Stimulated activated CD4-positive, alpha-beta T cell treated with anti-CD3 and anti-CD28 coated beads, Interleukin-1b, Interleukin-23, amount 100 ng/mL, for 24 hours (primary cell): ENCODE data around the gene P4HA2.

ENCODE experiments used
- DNase-seq, 4 experiments: peaks; one replicate each; pipeline ENCODE4 v3.0.0-alpha.2; 2020; ENCODE audit warnings: low read depth in 4 of 4, low spot score in 1 of 4

The P4HA2 gene

GRCh38 chr5:132265336-132266030, 37.8 kb upstream of the P4HA2 start:
- no peak for DNase-seq

- no peak for DNase-seq
Observed at GRCh38 chr5:132264546-132265335, 37.1 kb upstream of the P4HA2 start.

DNA sequence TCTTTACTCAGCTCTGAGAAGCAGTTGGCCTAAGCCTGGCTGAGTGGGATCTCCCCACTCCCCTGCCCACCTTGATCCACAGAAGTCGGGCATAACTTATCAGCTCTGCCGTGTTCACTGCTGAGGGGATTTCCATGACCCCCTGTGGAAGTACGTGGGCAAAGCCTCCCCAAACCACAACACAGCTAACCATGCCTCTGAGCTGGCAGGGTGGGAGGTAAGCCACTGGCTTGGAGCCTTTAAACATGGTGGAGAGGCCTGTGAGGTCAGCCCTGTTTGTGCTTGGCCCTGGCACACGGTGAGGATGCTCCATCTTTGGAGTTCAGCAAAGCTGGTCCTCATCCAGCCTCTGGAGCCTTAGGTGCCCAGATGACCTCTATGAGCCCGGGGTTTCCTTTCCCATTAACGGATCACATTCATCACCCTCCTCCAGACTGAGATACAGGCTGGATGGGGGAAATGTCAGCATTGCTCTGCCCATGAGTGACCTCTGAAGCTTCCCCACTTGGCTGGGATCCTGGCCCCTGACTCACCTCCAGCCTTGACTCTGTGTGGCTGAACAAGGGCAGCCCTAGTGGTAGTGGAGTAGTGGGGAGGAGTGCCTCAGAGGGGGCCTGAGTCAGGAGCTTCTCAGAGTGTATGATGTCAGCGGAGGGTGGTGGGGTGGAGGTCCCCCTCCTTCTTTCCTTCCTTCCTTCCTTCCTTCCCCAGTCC, 36.1 kb upstream of the P4HA2 start:
- DNase-seq = no peak

DNA sequence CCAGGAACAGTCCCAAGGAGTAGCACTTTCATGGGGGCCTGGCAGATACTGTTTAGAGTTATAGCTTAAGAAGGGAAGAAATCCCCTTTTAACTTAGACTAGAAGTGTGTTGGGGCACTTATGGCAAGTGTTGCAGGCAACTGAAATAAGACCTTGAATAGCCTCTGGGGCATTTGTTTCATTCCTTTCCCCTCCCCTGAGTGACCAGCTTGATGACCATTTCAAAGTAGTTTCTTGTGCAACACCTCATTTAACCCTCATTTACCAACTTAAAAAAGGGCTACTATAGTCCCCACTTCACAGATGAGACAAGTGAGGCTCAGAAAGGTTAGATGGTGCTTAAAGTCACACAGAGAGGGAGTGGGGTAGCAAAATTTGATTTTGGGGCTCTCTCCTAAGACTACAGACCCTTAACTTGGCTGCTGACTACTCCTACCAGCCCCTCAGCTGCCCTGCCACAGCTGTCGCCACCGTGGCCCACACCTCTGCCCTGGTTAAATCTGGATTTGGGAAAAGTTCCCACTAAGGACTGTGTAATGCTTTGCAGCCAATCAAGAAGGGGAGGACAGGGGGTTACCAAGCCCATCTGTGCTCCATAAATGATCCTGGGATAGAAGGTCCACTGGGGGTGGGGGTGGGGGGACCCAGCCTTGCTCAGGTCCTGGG, 35.4 kb upstream of the P4HA2 start:
- DNase-seq = no peak

DNA sequence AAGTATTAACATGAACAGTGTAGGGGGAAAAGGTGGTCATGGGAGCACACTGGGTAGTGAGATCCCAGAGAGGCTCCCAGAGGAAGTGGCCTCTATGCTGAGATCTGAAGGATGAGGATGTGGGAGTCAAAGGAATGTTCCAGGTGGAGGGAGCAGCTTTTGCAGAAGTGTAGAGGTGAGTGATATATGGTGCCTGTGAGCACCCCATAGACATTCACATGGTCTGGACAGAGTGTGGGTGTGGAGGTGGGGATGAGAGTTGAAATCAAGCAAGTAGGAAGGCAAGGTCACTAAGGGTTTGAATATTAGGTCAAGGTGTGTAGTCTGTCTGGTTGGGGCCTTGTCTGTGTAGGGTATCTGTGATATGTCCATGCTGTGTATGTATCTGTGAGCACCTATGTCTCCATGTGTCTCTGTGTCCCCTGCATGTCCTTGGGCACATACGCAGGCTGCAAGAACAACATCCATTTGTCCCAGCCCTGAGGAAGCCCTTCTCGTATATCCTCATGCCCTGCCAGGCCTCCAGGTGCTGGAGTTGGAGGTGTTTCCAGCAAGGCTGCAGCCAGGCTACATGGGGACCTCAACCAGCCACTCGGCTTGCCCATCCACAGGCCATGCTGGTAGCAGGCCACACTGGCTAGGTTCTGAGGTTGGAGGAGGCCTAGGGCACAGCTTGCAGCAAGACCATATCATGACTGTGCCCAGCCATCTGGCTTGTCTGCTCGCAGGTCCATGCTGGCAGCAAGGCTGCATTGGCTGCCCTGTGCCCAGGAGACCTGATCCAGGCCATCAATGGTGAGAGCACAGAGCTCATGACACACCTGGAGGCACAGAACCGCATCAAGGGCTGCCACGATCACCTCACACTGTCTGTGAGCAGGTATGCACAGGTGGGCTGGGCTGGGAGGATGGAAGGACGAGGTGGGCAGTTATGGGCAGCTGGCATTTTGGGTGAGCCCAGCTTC, 34.5 kb upstream of the P4HA2 start:
- DNase-seq = no peak

DNA sequence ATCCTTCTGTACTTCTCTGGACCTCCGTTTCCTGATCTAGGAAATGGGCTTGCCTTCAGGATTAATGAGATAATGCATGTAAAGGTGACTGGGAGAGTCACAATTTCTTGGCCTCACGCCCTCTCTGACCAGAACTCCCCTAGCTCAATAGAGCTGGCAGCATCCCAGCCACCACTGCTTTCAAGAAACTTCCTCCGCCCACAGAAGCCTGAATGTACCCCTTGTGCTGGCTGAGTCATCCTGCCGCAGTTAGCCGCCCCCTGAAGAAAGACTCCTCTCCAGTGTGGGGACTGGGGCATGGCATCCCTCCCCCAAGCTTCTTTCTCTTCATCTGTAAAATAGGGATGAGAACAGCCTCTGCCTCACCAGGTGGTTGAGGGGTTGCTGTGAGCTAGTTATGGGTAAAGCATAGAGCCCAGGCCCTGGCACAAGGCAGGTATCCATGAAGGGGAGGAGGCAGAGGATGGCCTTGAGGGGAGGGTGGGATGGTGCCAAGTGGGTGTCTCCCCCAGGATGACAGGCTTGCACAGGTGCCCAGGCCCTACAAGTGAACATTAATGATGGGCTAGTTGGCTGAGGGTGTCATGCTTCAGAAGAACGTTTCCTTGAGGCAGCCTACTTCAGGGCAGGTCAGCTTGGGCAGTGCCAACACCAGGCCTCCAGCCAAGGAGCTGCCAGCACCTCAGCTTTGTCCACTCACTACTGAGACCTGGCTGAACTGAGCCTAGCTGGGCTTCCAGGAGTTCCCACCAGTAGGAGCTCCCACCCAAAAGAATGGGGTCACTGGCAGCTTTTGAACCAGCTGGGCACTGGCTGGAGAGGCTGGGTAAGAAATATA, 33.3 kb upstream of the P4HA2 start:
- DNase-seq = peak in 1 of 4 experiments; percentile 36

GRCh38 chr5:132260051-132260450, 32.4 kb upstream of the P4HA2 start:
- no peak for DNase-seq

GRCh38 chr5:132259069-132259851, 31.6 kb upstream of the P4HA2 start:
- no peak for DNase-seq

- DNase-seq = no peak
Observed at GRCh38 chr5:132258102-132259068, 30.7 kb upstream of the P4HA2 start.

- no peak for DNase-seq
Observed at GRCh38 chr5:132257131-132258101, 29.8 kb upstream of the P4HA2 start, which contains the start of gene PDLIM4. PDLIM4 (plus strand) TSS chr5:132257696; CDS start chr5:132257735, 39 bp downstream.

DNA sequence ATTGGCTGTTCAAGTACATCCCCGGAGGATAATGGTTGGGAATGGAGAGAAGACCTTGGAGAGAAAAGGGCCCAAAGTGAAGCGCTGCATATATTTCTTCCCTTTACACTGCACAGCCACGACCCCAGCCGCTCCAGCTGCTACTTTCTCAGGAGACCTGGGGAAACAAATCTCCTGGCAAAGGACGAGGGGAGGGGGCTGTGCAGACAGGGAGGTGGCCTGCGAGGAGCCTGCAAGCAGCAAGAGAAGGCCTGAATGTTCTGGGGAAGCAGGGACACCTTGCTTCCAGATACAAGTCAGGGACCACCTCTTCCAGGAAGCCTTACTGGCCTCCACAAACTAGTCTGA, 29.1 kb upstream of the P4HA2 start:
- DNase-seq = no peak

DNA sequence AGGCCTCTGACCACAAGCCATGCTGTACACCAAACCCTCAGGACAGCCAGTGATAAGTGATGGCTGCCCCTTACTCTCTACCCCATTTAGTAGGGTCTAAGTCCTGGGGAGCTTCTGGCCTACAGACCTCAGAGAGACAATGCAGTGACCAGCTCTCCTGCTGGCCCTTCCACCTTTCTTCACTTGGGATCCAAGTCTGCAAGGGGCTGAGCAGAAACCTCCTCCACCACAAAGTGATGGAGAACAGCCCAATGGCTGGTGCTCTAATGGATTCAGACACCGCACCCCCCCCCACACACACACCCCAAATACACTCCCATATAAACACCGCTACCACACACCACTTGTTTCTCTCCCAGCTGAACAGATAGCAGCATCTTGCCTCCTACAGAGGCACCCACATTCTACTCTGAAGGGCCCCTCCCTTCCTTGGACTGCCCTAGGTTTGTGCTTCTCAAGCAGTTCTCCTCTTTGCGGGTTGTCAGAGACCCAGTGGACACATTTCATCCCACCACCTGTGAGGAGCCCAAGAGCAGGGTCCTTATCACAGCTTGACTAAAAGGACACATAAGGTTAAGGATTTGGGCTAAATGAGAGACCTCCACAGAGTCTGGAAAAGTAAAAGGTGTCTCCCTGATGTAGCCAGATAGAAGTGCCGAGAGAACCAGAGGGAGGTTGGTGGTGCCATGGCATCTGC, 28.6 kb upstream of the P4HA2 start:
- DNase-seq = no peak

- DNase-seq = no peak
Observed at GRCh38 chr5:132254321-132254977, 26.8 kb upstream of the P4HA2 start.

DNA sequence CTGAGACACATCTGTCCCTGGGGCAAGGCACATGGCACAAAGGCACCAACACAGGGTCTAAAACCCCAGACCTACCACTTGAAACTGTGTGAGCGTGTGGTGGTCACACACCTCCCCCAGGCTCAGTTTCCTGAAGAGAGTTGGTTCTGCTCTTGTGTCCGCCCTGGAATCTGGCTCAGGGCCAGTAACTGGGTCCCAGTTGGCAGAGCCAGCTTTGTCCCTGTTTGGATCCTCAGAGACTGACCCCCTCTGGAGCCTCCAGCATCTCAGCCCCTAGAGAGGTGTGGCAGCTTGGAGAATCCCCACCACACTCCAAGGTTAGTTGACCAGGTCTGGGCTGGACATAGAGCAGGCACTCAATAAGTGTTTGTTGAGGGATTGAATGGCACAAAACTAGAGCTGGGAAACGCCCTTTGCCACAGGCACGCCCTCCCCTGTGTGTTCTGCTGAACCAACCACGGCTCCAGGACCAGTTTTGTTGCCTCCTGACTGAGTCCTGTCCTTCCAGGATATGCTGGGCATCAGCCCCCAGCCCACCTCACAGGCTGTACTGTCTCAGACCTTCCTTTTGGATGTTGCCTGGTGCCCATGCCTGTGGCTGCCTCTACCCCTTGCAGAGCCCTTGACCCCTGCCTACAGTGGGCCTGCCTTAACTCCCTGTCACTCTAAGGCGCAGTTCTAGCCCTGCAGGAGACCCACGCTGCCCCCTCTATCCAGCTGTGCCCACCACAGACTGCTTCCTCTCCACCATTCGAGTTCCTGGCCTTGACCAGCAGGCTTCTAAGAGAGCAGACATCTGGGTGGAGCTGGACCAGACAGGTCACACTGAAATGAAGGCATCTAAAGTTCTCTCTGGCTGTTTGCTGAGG, 26.0 kb upstream of the P4HA2 start:
- no peak for DNase-seq
